Progenitor cell of endocrine pancreas (in vitro differentiated cells): ENCODE measurements around the gene TRPM2. TPM values are rescaled to one million over a fixed set of nuclear protein-coding genes. Genes with fewer than 3 reads are reported as not detected.

Experiments
- DNase-seq: peaks from one replicate; pipeline ENCODE4 v3.0.0; 2021; ENCODE audit warnings: low spot score; ENCODE audit not compliant: unreplicated experiment
- H3K27ac Mint-ChIP-seq: 2 replicates; pipeline ENCODE4 v1.8.0; 2021; ENCODE audit warnings: mild to moderate bottlenecking, moderate library complexity, mixed read lengths
- H3K27me3 Mint-ChIP-seq: 2 replicates; pipeline ENCODE4 v1.8.0; 2021; ENCODE audit warnings: mixed read lengths
- H3K36me3 Mint-ChIP-seq: 2 replicates; pipeline ENCODE4 v1.8.0; 2022; ENCODE audit warnings: mixed read lengths; ENCODE audit not compliant: insufficient read depth
- H3K4me1 Mint-ChIP-seq: 2 replicates; pipeline ENCODE4 v1.8.0; 2021; ENCODE audit warnings: low read depth, mixed read lengths
- H3K4me3 Mint-ChIP-seq: 2 replicates; pipeline ENCODE4 v1.8.0; 2021; ENCODE audit warnings: low read depth, mild to moderate bottlenecking, moderate library complexity, mixed read lengths
- H3K9me3 Mint-ChIP-seq: 2 replicates; pipeline ENCODE4 v1.8.0; 2021; ENCODE audit warnings: low read depth, mixed read lengths
- CTCF ChIP-seq: fragments of 200-600 bp; sonication (generic); IDR thresholded peaks from one replicate; pipeline ENCODE4 v1.5.0; 2021; ENCODE audit warnings: antibody characterized with exemption, mild to moderate bottlenecking; ENCODE audit not compliant: unreplicated experiment
- total RNA-seq: library from RNA; stranded (reverse); gene quantifications from 2 replicates; pipeline ENCODE4 v1.2.1, GENCODE V29; 2021

TRPM2 gene
- total RNA-seq, 1 donor from 2014 or later, result 0.17 TPM

GRCh38 chr21:44424608-44425306 is 71.3 kb downstream of the TRPM2 start:
- no peak overlapping the region for H3K27ac Mint-ChIP-seq
- no peak for DNase-seq
- TF ChIP-seq CTCF, result no peak
- peaks cover 3% of the 10 kb centered on the region for H3K27me3 Mint-ChIP-seq
- H3K4me1 Mint-ChIP-seq, result no peaks in the 10 kb centered on the region
- H3K4me3 Mint-ChIP-seq, result no peak overlapping the region
- H3K36me3 Mint-ChIP-seq, result no peaks in the 10 kb centered on the region
- peaks cover 4% of the 10 kb centered on the region for H3K9me3 Mint-ChIP-seq

GRCh38 chr21:44425307-44425894 is 72.0 kb downstream of the TRPM2 start:
- no peak for DNase-seq
- Mint-ChIP-seq H3K27ac (no peak overlapping the region), H3K27me3 (peaks cover 3% of the 10 kb centered on the region), H3K36me3 (no peaks in the 10 kb centered on the region), H3K4me3 (no peak overlapping the region), H3K9me3 (peaks cover 7% of the 10 kb centered on the region), H3K4me1 (no peaks in the 10 kb centered on the region)
- TF ChIP-seq CTCF, result no peak

GRCh38 chr21:44425895-44426662 is 72.7 kb downstream of the TRPM2 start:
- no peak overlapping the region for H3K27ac Mint-ChIP-seq
- H3K27me3 Mint-ChIP-seq, result peaks cover 3% of the 10 kb centered on the region
- peaks cover 10% of the 10 kb centered on the region for H3K9me3 Mint-ChIP-seq
- no peak for DNase-seq
- no peaks in the 10 kb centered on the region for H3K36me3 Mint-ChIP-seq
- H3K4me3 Mint-ChIP-seq, result no peak overlapping the region
- no peaks in the 10 kb centered on the region for H3K4me1 Mint-ChIP-seq
- no peak for TF ChIP-seq CTCF

GRCh38 chr21:44426663-44427191 is 73.3 kb downstream of the TRPM2 start:
- no peak for TF ChIP-seq CTCF
- Mint-ChIP-seq H3K36me3 (no peaks in the 10 kb centered on the region), H3K4me3 (no peak overlapping the region), H3K27ac (no peak overlapping the region), H3K4me1 (no peaks in the 10 kb centered on the region), H3K27me3 (peaks cover 3% of the 10 kb centered on the region), H3K9me3 (peaks cover 10% of the 10 kb centered on the region)
- peak; percentile 8 for DNase-seq
